ENCODE measurements around the gene PSMG2. TPM values are rescaled to one million over a fixed set of nuclear protein-coding genes. Genes with fewer than 3 reads are reported as not detected.

Gene PSMG2
- polyA plus RNA-seq, 1 of the 3 experiments (the other 2 are of a cell fraction) = 36.0 TPM

GRCh38 chr18:12749121-12749520, 46.3 kb downstream of the PSMG2 start:
- no peaks in the 10 kb centered on the region for H3K36me3 ChIP-seq (replicated peaks in 1 of 2; ENCODE audit: control insufficient read depth in 1 of 2, insufficient read depth in 2 of 2, low read length in 1 of 2)
- no peak for TF ChIP-seq NRF1 (IDR thresholded peaks at IDR 0.05; ENCODE audit: low read depth, low read length)
- no peak for TF ChIP-seq MXI1 (IDR thresholded peaks at IDR 0.05; ENCODE audit: low read depth, low read length)
- TF ChIP-seq FOXM1 (IDR thresholded peaks at IDR 0.05; ENCODE audit: low read depth) = no peak
- no peak for TF ChIP-seq JUND (IDR thresholded peaks at IDR 0.05)
- no peak for TF ChIP-seq REST (IDR thresholded peaks at IDR 0.05; ENCODE audit: low read depth, low read length)
- no peak overlapping the region for H3K27ac ChIP-seq (ENCODE audit: low read depth in 2 of 2, low read length in 1 of 2)
- DNase-seq = no peak
- CTCF ChIA-PET = interaction anchor here (1.6 to 3.3 kb wide), 3 partner anchors 22 to 185 kb away, joined by 3 to 23 read pairs (median 13); no protein-coding TSS in a partner anchor
- POLR2A ChIA-PET = no interaction called here
- H3K9me3 ChIP-seq = no peaks in the 10 kb centered on the region
- H3F3A ChIP-seq (replicated peaks; ENCODE audit: insufficient read depth) = peaks cover 3% of the 10 kb centered on the region
- WGBS (ENCODE audit: low lambda C conversion rate) = 91% methylated on average over 13 of the region's 13 CpGs
- H3K4me2 ChIP-seq = no peak overlapping the region
- peaks cover 0 to 7% of the 10 kb centered on the region in 2 experiments; a peak in 2 of 4 replicates for H3K4me1 ChIP-seq (ENCODE audit: control insufficient read depth in 1 of 2, insufficient read depth in 2 of 2, low read depth in 1 of 2, low read length in 1 of 2)
- no peaks in the 10 kb centered on the region for H3K27me3 ChIP-seq (ENCODE audit: insufficient read depth)
- no peak overlapping the region for H2AFZ ChIP-seq (ENCODE audit: low read depth)
- H4K20me1 ChIP-seq (ENCODE audit: insufficient read depth) = no peaks in the 10 kb centered on the region
- no peaks in the 10 kb centered on the region for H3K9me2 ChIP-seq
- no peak overlapping the region for H3K9ac ChIP-seq
- H3K79me2 ChIP-seq (ENCODE audit: insufficient read depth) = no peaks in the 10 kb centered on the region
- H3K4me3 ChIP-seq (ENCODE audit: low read depth in 2 of 2, low read length in 1 of 2) = no peak overlapping the region

GRCh38 chr18:12750076-12750714, 47.4 kb downstream of the PSMG2 start:
- H3K9ac ChIP-seq = no peak overlapping the region
- H3K4me1 ChIP-seq (ENCODE audit: control insufficient read depth in 1 of 2, insufficient read depth in 2 of 2, low read depth in 1 of 2, low read length in 1 of 2) = peaks cover 0 to 7% of the 10 kb centered on the region in 2 experiments; a peak in 2 of 4 replicates
- H2AFZ ChIP-seq (ENCODE audit: low read depth) = no peak overlapping the region; the same call in 1 of the 2 replicates
- H4K20me1 ChIP-seq (ENCODE audit: insufficient read depth) = no peaks in the 10 kb centered on the region
- H3K9me3 ChIP-seq = no peaks in the 10 kb centered on the region
- no peaks in the 10 kb centered on the region for H3K79me2 ChIP-seq (ENCODE audit: insufficient read depth)
- WGBS (ENCODE audit: low lambda C conversion rate) = 82% methylated on average over 14 of the region's 14 CpGs
- H3K4me2 ChIP-seq = no peak overlapping the region
- POLR2A ChIA-PET = no interaction called here
- H3K4me3 ChIP-seq (ENCODE audit: low read depth in 2 of 2, low read length in 1 of 2) = no peak overlapping the region
- TF ChIP-seq GABPA (IDR thresholded peaks at IDR 0.05; ENCODE audit: low read depth) (no peak), RFX5 (IDR thresholded peaks at IDR 0.05; ENCODE audit: low read length) (no peak), TCF12 (IDR thresholded peaks at IDR 0.05) (peak; percentile 12; the same call in 1 of the 2 replicates), GATA2 (CRISPR knock-in tag; IDR thresholded peaks at IDR 0.05) (no peak), RXRA (IDR thresholded peaks at IDR 0.05; ENCODE audit: borderline replicate concordance, low read depth) (no peak), TAF1 (IDR thresholded peaks at IDR 0.05; ENCODE audit: borderline replicate concordance, low read depth, low read length) (no peak), MEF2A (IDR thresholded peaks at IDR 0.05; ENCODE audit: borderline replicate concordance, low read depth) (no peak), FOXJ3 (CRISPR knock-in tag; IDR thresholded peaks at IDR 0.05) (no peak), TEAD4 (IDR thresholded peaks at IDR 0.05; ENCODE audit: borderline replicate concordance, insufficient read depth) (no peak), REST (IDR thresholded peaks at IDR 0.05; ENCODE audit: low read depth, low read length) (no peak), JUND (IDR thresholded peaks at IDR 0.05) (0 out of 2 replicates have a peak, but pooled peaks have one; percentile 18), ELF1 (IDR thresholded peaks at IDR 0.05) (no peak), RAD21 (IDR thresholded peaks at IDR 0.05; ENCODE audit: low read length) (no peak), CHD2 (IDR thresholded peaks at IDR 0.05; ENCODE audit: low read length, partially characterized antibody) (no peak)
- peaks cover 3% of the 10 kb centered on the region for H3F3A ChIP-seq (replicated peaks; ENCODE audit: insufficient read depth)
- CTCF ChIA-PET = interaction anchor here (3.1 to 3.3 kb wide), 2 partner anchors 23 to 184 kb away, joined by 13 to 23 read pairs; no protein-coding TSS in a partner anchor
- H3K27ac ChIP-seq (ENCODE audit: low read depth in 2 of 2, low read length in 1 of 2) = no peak overlapping the region
- DNase-seq = no peak
- H3K27me3 ChIP-seq (ENCODE audit: insufficient read depth) = no peaks in the 10 kb centered on the region
- no peaks in the 10 kb centered on the region for H3K36me3 ChIP-seq (replicated peaks in 1 of 2; ENCODE audit: control insufficient read depth in 1 of 2, insufficient read depth in 2 of 2, low read length in 1 of 2)
- no peaks in the 10 kb centered on the region for H3K9me2 ChIP-seq
